Right lobe of liver (tissue), 6 donors: ENCODE data around the gene KDM8. TPM values are rescaled to one million over a fixed set of nuclear protein-coding genes. Genes with fewer than 3 reads are reported as not detected.
"Not testable (repeated sequence)": the region's sequence is repeated elsewhere in the genome, so short reads cannot be mapped to it uniquely, and the experiment has no call there.

ENCODE experiments used
- ATAC-seq, 4 donors: fragments of 200-7000 bp; cut with Tn5 transposase; one replicate each; pipeline ENCODE4 v1.9.1; 2020; ENCODE audit warnings: mild to moderate bottlenecking in 4 of 4, moderate library complexity in 4 of 4
- DNase-seq, 3 donors: peaks; one replicate each; pipeline ENCODE4 v3.0.0-alpha.2; 2020
- H3K27ac ChIP-seq, 3 donors: fragments of 200-600 bp; one replicate each; pipeline ENCODE4 v1.8.0; 2022
- H3K27me3 ChIP-seq, 2 donors: fragments of 200-600 bp; one replicate each; pipeline ENCODE4 v1.8.0; 2022
- H3K36me3 ChIP-seq, 4 donors: fragments of 200-600 bp; sonication (generic) in 1 of 4; one replicate each; pipeline versions ENCODE4 v1.5.1 to v1.8.0; 2017 to 2022; ENCODE audit warnings: control low read depth in 1 of 4
- H3K4me1 ChIP-seq, 4 donors: fragments of 200-600 bp; sonication (generic) in 1 of 4; one replicate each; pipeline versions ENCODE4 v1.5.1 to v1.8.0; 2017 to 2022; ENCODE audit warnings: control low read depth in 1 of 4
- H3K4me3 ChIP-seq, 3 donors: fragments of 200-600 bp; one replicate each; pipeline ENCODE4 v1.8.0; 2022
- H3K9me3 ChIP-seq, 4 donors: fragments of 200-600 bp; sonication (generic) in 1 of 4; one replicate each; pipeline versions ENCODE4 v1.5.1 to v1.8.0; 2017 to 2022; ENCODE audit warnings: control low read depth in 1 of 4
- CTCF ChIP-seq, 4 donors: fragments of 200-600 bp in 3 of 4; fragments of 450-650 bp in 1 of 4; IDR thresholded peaks; one replicate each; pipeline versions ENCODE4 v1.5.1 to v1.8.0; 2016 to 2022; ENCODE audit warnings: antibody characterized with exemption in 4 of 4, mild to moderate bottlenecking in 2 of 4
- POLR2A ChIP-seq: fragments of 450-650 bp; IDR thresholded peaks from one replicate; pipeline ENCODE4 v1.6.1; 2017; ENCODE audit warnings: antibody characterized with exemption, mild to moderate bottlenecking
- WGBS: methylation state at CpG from one replicate; pipeline ENCODE4 v1.1.6; 2018; ENCODE audit warnings: low coverage, low lambda C conversion rate; ENCODE audit not compliant: insufficient coverage; ENCODE audit errors: missing lambda C conversion rate; 5-methylcytosine and 5-hydroxymethylcytosine counted together
- intact Hi-C, 2 donors: fragments of 100-400 bp; cut with DNase I; formaldehyde crosslinking; loops; one replicate each; pipeline versions ENCODE4 v1.11.2 to v1.14.1; 2022
- total RNA-seq, 6 experiments: library from RNA; depleted of rRNA in 2 of 6; stranded (reverse); fragments of >200 nt in 2 of 6; fragmentation: NEBNext Ultra II Directional in 3 of 6; extraction: Animal tissue kit (Norgen Biotek cat#: 25700) in 3 of 6; gene quantifications; one replicate each; pipeline versions ENCODE4 v1.1.0 to v1.2.4, GENCODE V29; 2016 to 2023
- donor health status: DM: no; HTN: yes; CAD: no.
- donor health status: DM: no; HTN: no; CAD: no.
- donor health status: DM: no; HTN: no; CAD: no.
- donor health status: DM: no; HTN: yes; CAD: no.
- donor health status: DM: no; HTN: yes; CAD: no.

The KDM8 gene
- total RNA-seq, 6 experiments from 2014 or later = 11.2 to 153 (median 66.7) TPM

GRCh38 chr16:27197004-27197403 is 6.3 kb upstream of the KDM8 start:
- H3K36me3 ChIP-seq = no peaks in the 10 kb centered on the region
- no peak overlapping the region for H3K4me3 ChIP-seq
- no peak for TF ChIP-seq POLR2A
- TF ChIP-seq CTCF (IDR thresholded peaks at IDR 0.05) = no peak
- 66% methylated on average over 4 of the region's 4 CpGs for WGBS
- H3K9me3 ChIP-seq = no peaks in the 10 kb centered on the region
- no peak overlapping the region for H3K27ac ChIP-seq
- H3K4me1 ChIP-seq = no peaks in the 10 kb centered on the region
- no peak for ATAC-seq
- intact Hi-C loops = no loop called here
- no peaks in the 10 kb centered on the region for H3K27me3 ChIP-seq
- DNase-seq = no peak

GRCh38 chr16:27198451-27199234 is 4.7 kb upstream of the KDM8 start:
- WGBS = 91% methylated on average over 6 of the region's 12 CpGs
- Histone ChIP-seq H3K27ac (no peak overlapping the region), H3K4me1 (peaks cover 0 to 4% (median 2%) of the 10 kb centered on the region in 4 donors), H3K9me3 (no peaks in the 10 kb centered on the region), H3K4me3 (no peak overlapping the region), H3K36me3 (no peaks in the 10 kb centered on the region), H3K27me3 (no peaks in the 10 kb centered on the region)
- TF ChIP-seq POLR2A (no peak), CTCF (IDR thresholded peaks at IDR 0.05) (no peak)
- intact Hi-C loops = no loop called here
- no peak for ATAC-seq
- DNase-seq = no peak

- Histone ChIP-seq H3K4me3 (no peak overlapping the region), H3K9me3 (no peaks in the 10 kb centered on the region), H3K4me1 (peaks cover 0 to 4% (median 2%) of the 10 kb centered on the region in 4 donors), H3K36me3 (no peaks in the 10 kb centered on the region), H3K27ac (no peak overlapping the region), H3K27me3 (no peaks in the 10 kb centered on the region)
- 83% methylated on average over 3 of the region's 3 CpGs for WGBS
- no peak for TF ChIP-seq POLR2A
- no peak for TF ChIP-seq CTCF (IDR thresholded peaks at IDR 0.05)
- intact Hi-C loops = no loop called here
- ATAC-seq = no peak
- DNase-seq = no peak
Measured at GRCh38 chr16:27199235-27199586, 4.1 kb upstream of the KDM8 start.

- Histone ChIP-seq H3K27me3 (no peaks in the 10 kb centered on the region), H3K9me3 (no peaks in the 10 kb centered on the region), H3K4me1 (peaks cover 0 to 9% (median 2%) of the 10 kb centered on the region in 4 donors), H3K4me3 (no peak overlapping the region), H3K27ac (no peak overlapping the region), H3K36me3 (no peaks in the 10 kb centered on the region)
- WGBS = 29% methylated on average over 1 of the region's 1 CpG
- intact Hi-C loops = no loop called here
- ATAC-seq (no peak), DNase-seq (no peak)
- TF ChIP-seq CTCF (IDR thresholded peaks at IDR 0.05) (no peak), POLR2A (no peak)
Measured at GRCh38 chr16:27199736-27200135, 3.6 kb upstream of the KDM8 start.

- H3K36me3 ChIP-seq, DNase-seq, intact Hi-C loops, H3K4me3 ChIP-seq, ATAC-seq, H3K9me3 ChIP-seq, H3K27ac ChIP-seq, H3K27me3 ChIP-seq: not testable (repeated sequence)
- peaks cover 0 to 20% (median 8%) of the 10 kb centered on the region in 4 donors for H3K4me1 ChIP-seq
- 81% methylated on average over 3 of the region's 3 CpGs for WGBS
Measured at GRCh38 chr16:27200914-27201313, 2.4 kb upstream of the KDM8 start.
